NCI-H2107 (cell line): ENCODE data around the gene DOK3.

ENCODE experiments used
- DNase-seq: peaks from one replicate; lab custom pipeline; 2025; lab: John Stamatoyannopoulos, UW

Gene DOK3

DNA sequence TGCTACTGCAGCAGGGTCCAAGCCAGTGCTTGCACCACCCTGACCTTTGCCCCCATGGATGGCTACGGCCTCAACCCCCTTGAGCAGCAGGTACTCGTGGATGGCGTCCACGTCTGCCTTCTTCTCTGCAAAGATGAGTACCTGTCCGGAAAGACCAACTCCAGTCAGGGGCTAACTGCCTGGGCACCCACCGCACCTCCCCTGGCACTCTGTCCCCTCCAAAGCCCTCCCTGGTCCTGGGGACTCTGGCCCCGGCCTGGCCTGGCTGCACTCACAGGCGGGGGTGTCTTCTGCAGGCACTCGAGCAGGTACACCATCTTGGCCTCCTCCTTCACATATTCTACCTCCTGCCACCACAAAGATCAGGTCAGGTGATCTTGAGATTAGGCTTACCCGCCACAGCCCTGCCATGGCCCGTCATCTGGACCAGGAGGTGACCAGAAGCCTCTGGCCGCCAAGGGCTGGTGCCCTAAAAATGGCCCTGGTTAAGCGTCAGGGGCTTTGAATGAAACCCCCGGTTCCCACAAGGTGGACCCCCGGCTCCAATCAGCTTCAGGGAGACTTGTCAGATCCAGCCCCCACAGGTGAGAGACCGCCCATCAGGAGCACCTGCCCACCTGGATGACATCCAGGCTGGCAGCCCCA, 3.2 kb upstream of the DOK3 start:
- DNase-seq, result no peak

- DNase-seq, result no peak
Observed at GRCh38 chr5:177511796-177512675, 2.4 kb upstream of the DOK3 start.

DNA sequence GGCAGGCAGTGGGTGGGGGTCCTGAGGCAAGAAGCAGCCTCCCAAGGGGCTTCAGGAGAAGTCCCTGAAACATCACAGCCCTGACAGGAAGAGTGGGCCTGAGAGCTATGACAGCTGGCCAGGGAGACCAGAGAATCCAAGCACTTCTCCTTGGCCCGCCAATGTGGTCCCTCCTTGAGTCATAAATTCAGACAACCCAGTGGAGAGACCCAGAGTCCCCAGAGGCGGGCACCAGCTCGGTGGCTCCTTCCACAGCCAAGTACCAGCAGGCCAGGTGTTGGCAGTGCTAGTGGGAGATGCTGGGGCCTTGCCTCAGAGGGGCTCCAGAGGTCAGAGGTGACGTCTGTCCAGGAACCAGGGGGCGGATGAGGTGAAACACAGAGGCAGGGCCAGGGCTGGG, 1.6 kb upstream of the DOK3 start:
- DNase-seq, result no peak

DNA sequence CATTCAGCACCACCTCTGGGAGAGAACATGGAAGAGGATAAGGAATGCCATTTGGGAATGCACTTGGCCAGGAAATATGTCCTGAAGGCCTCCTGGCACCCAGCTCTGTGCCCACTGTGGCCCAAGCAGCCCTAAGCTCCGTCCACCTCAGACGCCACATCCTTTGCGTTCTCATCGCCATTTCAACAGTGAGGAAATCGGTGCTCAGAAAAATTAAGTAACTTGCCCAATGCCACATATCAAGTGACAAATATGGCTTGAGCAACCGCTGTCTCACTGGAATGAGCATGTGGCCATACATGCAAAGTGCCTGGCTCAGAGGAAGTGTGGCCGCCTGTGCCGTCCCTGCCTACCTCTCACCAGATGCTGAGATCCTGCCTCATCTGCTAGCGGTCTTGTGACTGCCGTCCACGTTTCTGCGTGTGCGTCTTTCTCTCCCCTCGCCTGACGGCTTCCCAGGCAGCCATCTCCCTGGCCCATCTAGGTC, 984 bp upstream of the DOK3 start:
- DNase-seq, result no peak

DNA sequence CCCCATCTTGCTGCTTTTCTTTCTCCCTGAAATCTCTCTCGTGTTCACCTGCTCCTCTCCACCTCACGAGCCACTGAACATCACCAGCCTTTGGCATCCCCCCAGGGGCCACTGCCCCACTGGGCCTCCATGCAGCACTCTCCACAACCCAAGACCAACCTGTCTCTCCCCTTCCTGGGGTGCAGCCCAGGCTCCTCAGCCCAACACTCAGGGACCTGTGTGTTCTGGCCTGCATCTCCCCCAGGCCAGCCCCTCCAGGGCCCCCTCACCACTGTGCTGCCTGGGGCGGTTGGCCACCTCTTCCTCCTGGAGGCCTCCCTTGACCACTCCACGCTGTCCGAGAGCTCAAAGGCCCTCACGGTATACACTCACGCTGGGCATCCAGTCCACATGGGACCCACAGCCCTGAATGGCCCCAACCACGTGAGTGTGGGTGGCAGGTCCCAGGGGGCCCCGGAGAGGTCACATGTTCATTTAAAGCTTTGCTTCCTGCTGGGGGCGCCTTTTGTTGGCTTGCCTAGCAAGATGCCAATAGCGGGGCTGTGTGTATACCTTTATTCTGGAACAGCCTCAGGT, 453 bp upstream of the DOK3 start:
- DNase-seq, result no peak

DNA sequence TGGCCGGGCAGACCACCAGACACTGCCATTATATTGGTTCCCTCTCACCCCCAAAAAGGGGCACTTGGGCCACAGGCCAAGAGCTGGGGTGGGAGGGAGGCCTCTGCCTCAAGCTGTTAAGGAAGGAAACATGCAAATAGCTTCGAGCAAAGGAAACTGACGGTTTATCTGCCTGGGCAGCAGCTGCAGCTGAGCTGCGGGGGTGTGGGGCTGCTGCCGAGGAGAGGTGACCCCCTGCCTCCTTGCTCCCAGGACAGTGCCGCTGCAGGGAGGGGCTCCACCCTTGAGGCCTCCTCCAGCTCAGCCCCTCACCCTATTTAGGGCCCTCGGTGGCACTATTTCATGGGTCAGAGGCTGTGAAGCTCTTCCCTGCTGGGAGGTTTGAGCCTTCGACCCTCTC, 789 bp downstream of the DOK3 start:
- DNase-seq, result no peak

GRCh38 chr5:177508221-177508611, 1.4 kb downstream of the DOK3 start:
- DNase-seq, result no peak

DNA sequence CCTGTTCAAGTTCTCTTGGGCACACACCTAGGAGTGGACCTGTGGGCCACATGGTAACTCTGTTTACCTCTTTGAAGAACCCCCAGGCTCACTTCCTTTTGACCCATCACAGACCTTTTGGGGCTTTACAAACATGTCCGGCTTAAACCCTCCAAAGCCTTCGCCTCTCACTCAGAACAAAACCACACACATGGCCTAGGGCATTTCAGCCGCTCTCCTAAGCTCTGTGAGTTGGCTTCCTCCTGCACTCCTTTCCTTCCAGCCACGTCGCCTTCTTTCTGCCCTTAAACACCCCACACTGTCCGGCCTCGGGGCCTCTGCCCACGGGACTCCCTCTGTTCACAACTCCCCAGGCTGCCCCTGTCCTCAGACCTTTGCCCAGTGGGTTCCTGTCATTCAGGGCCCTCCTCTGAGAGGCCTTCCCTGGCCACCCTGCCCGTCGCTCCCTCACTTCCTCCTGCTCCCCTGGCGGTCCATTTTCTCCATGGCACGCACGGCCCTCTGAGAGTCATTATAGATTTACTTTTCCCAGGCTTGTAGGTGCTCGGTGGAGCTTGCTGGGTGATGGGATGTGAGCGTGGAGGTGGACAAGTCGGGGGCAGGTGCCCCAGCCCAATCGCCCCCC, 1.9 kb downstream of the DOK3 start:
- DNase-seq, result no peak

GRCh38 chr5:177507165-177507564, 2.5 kb downstream of the DOK3 start:
- DNase-seq, result no peak

GRCh38 chr5:177505075-177505474, 4.6 kb downstream of the DOK3 start:
- no peak for DNase-seq

GRCh38 chr5:177504086-177505056, 5.3 kb downstream of the DOK3 start:
- DNase-seq, result no peak

DNA sequence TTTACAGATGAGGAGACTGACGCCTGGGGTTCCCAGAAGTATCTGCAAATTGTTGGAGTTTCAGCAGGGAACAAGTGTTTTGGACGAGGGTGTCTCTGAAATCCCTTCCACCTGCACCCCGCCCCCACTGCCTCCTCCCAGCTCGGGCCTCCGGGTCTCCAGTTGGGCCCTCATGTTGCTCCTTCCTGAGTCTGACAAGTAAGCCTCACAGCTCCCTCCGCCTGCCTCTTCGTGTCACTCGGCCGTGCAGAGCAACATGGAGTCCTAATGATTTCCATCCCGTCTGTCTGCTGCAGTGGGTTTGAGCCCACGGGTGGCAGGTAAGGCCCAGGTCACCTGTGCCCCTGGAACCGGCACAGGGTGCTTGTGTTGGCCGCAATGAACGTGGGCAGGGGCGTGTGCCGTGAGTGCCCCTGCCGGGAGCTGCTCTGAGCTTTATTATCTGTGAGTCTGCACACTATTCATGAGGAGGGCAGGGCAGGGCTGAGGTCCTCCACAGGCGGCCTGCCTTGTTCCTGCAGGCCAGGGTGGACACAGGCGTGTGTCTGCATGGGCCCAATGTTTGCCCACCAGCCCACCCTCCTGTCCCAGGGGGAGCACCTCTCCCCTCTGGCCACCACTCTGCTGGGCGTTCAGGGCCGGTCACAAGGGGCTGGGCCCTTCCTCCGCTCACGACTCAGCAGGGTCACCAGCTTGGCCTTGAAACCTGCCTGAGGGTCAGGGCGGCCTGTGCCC, 6.1 kb downstream of the DOK3 start:
- DNase-seq, result no peak

- no peak for DNase-seq
Observed at GRCh38 chr5:177502886-177503285, 6.7 kb downstream of the DOK3 start.

GRCh38 chr5:177501874-177502678, 7.5 kb downstream of the DOK3 start:
- no peak for DNase-seq

DNA sequence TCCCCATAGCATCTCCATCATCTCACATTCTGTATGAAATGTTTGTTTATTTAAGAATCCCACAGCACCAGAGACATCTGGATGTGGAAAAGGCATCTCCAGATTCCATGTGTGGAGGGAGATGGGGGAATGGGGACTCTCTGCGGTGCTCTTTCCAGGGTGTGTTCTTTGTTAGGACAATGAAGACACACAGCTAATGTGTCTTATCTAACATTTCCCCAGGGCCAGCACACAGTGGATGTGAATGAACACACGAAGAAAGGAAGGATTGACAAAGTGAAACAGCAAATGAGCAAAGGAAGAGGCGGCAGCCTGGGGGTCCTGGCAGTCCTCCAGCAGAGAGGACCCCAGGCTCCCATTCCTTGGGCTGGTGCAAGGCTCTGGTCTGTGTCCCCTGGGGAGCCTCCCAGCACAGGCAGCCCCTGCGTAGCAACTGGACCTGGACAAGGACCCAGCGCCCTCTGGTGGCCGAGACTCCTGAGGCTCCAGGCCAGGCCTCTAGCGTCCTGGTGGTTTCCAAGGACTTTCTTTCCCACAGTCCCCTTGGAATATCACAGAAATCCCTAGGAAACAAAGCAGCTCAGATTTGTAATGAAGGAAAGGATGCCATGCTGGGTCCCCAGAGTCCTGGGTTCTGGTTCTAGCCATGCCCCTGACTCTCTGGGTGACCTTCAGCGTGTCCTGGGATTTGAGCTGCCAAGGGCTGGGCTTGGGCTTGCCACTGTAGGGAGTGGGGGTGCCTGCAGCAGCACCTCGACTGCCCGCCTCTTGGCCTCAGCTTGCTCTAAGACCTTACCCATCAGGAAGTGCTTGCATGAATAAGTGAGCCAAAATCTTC, 8.7 kb downstream of the DOK3 start:
- DNase-seq, result peak; percentile 45

DNA sequence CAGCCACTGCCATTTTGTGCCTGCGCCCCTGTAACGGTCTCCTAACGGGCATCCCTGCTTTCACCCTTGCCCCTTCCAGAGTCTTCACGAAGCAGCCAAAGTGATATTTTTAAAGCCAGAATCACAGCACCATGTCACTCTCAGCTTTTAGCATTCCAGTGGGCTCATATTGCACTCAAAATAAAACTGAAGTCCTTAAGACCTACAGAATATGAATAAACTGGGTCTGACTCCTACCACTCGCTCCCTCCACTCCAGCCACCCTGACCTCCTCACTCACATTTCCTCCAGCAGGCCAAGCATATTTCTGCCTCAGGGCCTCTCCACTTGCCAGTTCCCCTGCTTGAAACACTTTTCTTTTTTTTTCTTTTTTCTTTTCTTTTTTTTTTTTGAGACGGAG, 9.8 kb downstream of the DOK3 start:
- DNase-seq, result no peak

DNA sequence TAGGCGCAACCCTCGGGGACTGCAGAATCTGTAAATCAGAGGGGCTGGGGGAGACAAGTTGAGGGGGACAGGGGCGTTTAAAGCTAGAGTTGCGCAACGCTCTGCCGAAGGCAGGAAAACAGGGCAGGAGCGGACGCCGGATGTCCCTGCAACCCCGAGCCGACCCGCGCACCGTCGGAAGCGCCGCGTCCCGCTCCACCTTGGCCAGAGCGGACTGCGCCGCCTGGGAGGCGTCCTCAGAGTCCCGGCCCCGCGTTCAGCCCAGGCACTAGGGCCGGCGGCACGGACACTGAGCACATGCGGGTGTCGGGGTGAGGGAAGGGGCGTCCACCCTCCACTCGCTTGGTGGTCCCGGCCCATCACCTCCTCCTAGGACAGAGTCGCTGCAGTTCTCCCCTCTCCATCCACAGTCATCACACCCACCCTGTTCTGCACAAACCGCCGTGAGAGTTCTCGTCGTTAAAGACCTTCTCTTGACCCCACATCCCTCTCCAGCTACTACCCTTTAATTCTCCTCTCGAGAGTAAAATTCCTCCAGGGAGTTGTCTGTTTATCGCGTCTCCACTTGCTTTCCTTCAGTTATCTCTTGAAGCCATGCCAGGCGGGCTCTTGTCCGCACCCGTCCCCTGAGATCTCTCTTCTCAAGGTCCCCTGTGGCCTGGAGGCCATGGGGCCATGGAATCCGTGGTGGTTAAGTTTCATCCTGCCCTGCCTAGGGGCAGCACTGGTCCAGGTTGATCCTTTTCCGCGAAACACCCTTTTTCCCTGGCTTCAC, 11.4 kb downstream of the DOK3 start:
- no peak for DNase-seq
